Fibroblast of villous mesenchyme (primary cell): ENCODE measurements around the gene RASSF5. TPM values are rescaled to one million over a fixed set of nuclear protein-coding genes. Genes with fewer than 3 reads are reported as not detected.

ENCODE experiments used
- DNase-seq: peaks from one replicate; pipeline ENCODE4 v3.0.0-alpha.2; 2010; ENCODE audit warnings: low read depth
- H3K4me3 ChIP-seq: 2 replicates; pipeline ENCODE4 v1.5.1; 2011; ENCODE audit warnings: low read depth, mild to moderate bottlenecking, low read length
- CTCF ChIP-seq: IDR thresholded peaks from 2 replicates; pipeline ENCODE4 v1.5.1; 2012; ENCODE audit warnings: low read depth, mild to moderate bottlenecking, low read length; ENCODE audit not compliant: insufficient read depth
- total RNA-seq: library from RNA; depleted of rRNA; stranded (reverse); fragments of >200 nt; gene quantifications from 2 replicates; pipeline ENCODE4 v1.2.3, GENCODE V29; 2012

The RASSF5 gene, protein sequence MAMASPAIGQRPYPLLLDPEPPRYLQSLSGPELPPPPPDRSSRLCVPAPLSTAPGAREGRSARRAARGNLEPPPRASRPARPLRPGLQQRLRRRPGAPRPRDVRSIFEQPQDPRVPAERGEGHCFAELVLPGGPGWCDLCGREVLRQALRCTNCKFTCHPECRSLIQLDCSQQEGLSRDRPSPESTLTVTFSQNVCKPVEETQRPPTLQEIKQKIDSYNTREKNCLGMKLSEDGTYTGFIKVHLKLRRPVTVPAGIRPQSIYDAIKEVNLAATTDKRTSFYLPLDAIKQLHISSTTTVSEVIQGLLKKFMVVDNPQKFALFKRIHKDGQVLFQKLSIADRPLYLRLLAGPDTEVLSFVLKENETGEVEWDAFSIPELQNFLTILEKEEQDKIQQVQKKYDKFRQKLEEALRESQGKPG
- total RNA-seq, result 0.86 and 1.6 TPM in 2 replicates

- DNase-seq, result peak; percentile 66
- no peak for TF ChIP-seq CTCF
- H3K4me3 ChIP-seq, result peak within 1 kb of the TSS; percentile 60
Observed at GRCh38 chr1:206507284-206508129, at the start of gene RASSF5. RASSF5 (plus strand) TSS chr1:206507531; CDS start chr1:206507603, 72 bp downstream.

DNA sequence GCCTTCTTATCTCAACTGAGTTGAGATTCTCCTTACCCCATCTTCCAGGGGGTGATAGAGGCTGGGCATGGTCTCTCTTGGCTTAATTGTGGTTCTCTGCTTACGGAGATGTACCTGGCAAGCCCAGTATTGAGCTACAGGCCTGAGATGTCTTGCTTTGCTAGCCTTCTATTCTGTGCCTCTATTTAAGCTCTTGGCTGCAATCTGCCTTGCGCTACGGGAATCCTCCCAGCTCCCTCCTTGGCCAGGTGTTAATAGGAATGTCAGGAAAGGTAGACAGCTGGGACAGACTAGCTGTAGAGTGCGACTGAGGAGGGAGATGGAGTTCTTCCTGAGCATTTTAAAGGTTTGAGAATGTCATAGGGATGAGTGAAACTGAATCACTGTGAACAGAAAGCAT lies 47.6 kb upstream of the RASSF5 start:
- H3K4me3 ChIP-seq, result no peak overlapping the region
- TF ChIP-seq CTCF, result no peak
- no peak for DNase-seq

DNA sequence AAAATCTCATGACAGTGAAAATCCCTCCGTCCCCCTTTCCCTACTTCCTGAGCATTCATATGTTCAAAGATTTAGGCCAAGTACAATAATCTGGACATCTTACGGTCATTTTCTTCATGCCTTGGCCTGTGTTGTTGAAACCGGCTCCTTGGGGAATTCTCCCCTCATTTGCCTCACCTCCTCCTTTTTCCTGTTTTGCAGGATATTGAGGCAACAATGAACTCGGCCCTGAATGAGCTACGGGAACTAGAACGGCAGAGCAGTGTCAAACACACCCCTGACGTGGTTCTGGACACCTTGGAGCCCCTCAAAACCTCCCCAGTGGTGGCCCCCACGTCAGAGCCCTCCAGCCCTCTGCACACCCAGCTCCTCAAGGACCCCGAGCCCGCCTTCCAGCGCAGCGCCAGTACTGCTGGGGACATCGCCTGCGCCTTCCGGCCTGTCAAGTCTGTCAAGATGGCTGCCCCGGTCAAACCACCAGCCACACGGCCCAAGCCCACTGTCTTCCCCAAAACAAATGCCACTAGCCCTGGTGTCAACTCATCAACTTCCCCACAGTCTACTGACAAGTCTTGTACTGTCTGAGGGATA lies 46.4 kb upstream of the RASSF5 start:
- no peak overlapping the region for H3K4me3 ChIP-seq
- no peak for TF ChIP-seq CTCF
- DNase-seq, result no peak

DNA sequence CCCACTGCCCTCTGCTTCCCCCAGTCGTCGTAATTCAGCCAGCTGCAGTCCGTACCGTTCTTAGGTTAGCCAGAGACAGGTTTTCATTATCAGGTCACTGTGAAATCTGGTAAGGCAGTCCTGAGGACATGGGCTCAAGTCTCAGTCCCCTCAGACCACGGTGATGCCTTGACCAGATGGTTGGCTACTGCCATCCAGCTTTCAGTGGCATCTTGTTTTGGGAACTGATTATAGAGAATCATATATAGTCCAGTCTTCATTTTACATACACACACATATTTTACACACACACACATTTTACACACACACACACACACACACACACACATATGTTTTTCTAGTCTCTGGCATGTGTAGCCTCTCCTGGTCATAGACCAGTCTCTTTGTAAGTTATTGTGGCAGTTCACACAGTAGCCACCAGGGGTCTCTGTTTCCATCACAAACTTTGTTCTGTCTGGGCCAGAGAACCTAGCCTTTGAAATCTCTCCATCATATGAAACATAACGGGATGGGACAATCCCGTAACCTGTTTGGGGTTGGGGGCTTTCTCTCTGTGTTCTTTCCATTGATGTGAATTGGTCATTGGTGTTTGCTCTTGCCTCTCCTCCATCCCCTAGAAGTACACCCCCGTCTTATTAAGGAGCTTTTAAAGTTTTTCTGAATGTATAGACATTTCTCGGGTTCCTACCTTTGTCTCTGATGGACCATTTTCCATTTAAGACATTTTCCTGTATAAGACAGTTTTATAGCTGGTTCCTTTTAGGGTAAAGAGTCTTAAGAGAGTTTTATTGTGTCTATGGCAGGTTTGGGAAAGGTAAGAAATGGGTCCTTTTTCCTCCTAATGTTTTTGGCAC lies 45.5 kb upstream of the RASSF5 start:
- H3K4me3 ChIP-seq, result no peak overlapping the region
- peak; percentile 92 for TF ChIP-seq CTCF
- peak; percentile 72 for DNase-seq

DNA sequence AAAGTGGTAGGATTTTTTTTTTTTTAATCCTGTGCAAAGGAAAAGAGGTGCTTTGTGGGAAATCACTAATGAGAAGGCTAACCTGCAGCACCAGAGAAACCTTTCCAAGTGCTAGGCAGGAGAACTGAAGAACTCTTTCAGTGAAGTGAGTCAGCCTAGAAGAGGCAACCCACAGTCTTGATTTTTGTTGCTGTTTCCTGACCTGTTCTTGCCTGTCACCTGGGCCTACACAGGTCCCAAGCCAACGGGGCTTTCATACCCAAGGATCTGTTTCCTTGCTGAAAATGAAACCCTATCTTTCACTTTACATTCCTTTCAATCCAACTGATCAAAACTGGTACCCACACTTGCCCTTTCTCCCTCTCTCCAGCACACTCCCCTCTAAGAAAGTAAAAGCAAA lies 44.2 kb upstream of the RASSF5 start:
- no peak overlapping the region for H3K4me3 ChIP-seq
- DNase-seq, result no peak
- no peak for TF ChIP-seq CTCF

DNA sequence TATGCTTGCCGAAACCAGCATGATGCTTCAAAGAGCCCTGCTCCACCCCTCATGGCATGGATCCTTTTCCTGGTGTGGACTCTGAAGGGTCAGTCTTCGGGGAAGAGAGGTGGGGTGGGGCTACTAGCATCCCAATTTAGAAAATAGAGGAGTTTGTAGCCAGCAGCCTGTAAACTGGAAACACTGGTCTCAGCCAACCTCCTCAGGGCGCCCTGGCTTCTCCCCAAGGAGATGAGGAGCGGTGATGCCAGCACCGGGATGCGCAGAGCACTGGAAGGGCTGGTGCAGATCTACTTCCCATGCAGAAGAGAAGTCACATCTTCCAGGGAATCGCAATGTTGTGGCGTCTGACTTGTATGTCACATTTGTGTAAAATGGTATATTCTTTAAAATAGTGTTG lies 43.4 kb upstream of the RASSF5 start:
- no peak overlapping the region for H3K4me3 ChIP-seq
- no peak for DNase-seq
- no peak for TF ChIP-seq CTCF
